ENCODE measurements around the gene TLX1. TPM values are rescaled to one million over a fixed set of nuclear protein-coding genes. Genes with fewer than 3 reads are reported as not detected.

The TLX1 gene
- total RNA-seq = not detected in 2 replicates

- intact Hi-C loops (cut with micrococcal nuclease) = loop anchor here (5.0 to 10.0 kb wide), 2 partner anchors 399 to 1596 kb away; partner anchors contain the start of gene NKX2-3
These were observed at the start of gene TLX1 for GRCh38 chr10:101130984-101131961. Gene TLX1, plus strand, starts transcription at chr10:101131300. Its CDS starts 242 bp downstream, at chr10:101131542.

GRCh38 chr10:101085846-101086245, 45.3 kb upstream of the TLX1 start:
- intact Hi-C loops (cut with micrococcal nuclease) = no loop called here

DNA sequence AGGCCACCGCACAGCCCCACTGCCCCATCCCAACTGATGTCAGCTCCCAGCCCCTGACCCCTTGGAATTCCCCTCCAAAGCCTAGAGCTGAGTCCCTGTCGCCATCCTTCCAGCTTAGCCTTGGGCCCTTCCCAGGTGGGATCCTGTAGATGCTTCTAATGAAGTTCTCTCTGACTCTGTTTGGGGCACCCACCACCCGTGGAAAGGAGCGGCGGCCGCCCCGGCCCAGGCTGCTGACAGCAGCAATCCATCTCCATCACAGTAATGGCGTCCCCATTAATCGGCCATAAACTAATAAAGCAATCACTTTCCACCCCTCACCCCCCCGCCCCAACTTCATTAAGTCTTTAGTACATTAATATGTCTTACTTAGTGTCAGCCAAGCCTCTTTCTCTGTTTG, 43.7 kb upstream of the TLX1 start:
- intact Hi-C loops (cut with micrococcal nuclease) = no loop called here

GRCh38 chr10:101087965-101088364, 43.1 kb upstream of the TLX1 start:
- intact Hi-C loops (cut with micrococcal nuclease) = no loop called here

DNA sequence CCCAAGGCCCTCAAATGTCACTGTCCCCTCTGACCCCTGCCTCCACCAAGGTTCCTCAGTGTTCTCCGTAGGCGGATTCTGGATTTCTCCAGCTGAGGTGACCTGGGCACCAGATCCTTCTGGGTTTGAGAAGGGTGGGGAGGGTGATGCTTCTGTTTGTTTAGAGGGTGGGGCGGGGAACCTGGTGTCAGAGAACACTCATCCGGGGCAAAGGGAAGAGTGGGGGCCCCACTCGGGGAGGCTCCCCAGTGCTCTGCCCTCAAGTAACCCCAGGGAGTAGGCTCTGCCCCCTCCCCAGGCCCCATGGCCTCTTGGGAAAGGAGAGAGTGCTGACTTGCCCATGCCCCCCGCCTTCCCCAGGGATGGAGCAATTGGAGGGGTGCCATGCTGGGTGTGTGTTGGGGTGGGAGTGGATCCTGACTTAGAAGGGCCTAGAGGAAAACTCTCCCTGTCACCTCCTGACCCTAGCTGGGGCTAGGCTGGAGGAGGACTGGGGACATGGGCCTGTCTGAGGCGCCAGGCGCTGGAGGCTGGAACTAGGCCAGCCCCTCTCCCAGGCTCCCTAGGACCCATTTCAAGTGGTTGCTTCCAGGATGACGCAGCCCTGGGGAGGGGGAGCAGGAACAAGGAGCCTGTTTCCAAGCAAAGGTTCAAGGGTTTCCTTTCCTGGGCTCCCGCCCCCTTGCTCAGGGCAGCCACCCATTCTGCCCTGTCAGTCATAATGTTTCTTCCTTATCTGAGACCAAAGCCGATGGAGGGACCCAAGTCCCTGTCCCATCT, 41.4 kb upstream of the TLX1 start:
- intact Hi-C loops (cut with micrococcal nuclease) = no loop called here

- intact Hi-C loops (cut with micrococcal nuclease) = no loop called here
These were observed 40.5 kb upstream of the TLX1 start for GRCh38 chr10:101090597-101090996.

GRCh38 chr10:101091546-101092290, 39.4 kb upstream of the TLX1 start:
- intact Hi-C loops (cut with micrococcal nuclease) = no loop called here

DNA sequence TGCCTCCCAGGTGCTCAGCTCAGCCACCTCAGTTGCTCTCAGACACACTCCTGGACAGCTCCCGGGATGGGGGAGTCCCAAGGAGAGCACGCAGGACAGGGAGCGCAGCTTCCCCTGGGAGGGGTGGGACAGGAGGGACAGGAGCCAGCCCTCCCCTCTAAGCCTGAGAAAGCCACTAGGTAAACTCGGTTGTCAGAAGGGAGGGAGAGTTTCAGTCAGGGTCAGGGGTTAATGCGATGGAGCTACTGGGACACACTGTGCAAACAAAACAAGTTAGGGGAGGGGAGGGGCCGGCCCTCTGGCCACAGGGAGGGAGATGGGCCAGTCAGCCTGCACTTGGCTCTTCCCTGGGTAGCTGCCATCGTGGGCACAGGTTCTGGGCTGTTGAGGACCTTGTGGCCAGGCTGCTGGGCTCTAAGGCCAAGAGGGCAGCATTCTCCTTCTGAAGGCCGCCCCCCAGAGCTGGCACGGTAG, 38.2 kb upstream of the TLX1 start:
- intact Hi-C loops (cut with micrococcal nuclease) = no loop called here

- intact Hi-C loops (cut with micrococcal nuclease) = loop anchor here (2.0 kb wide), 1 partner anchor 27 kb away; no protein-coding TSS in a partner anchor
These were observed 36.8 kb upstream of the TLX1 start for GRCh38 chr10:101094121-101094879.

- intact Hi-C loops (cut with micrococcal nuclease) = loop anchor here (1.0 to 2.0 kb wide), 2 partner anchors 26 to 47 kb away; no protein-coding TSS in a partner anchor
These were observed 36.1 kb upstream of the TLX1 start for GRCh38 chr10:101095004-101095403.

DNA sequence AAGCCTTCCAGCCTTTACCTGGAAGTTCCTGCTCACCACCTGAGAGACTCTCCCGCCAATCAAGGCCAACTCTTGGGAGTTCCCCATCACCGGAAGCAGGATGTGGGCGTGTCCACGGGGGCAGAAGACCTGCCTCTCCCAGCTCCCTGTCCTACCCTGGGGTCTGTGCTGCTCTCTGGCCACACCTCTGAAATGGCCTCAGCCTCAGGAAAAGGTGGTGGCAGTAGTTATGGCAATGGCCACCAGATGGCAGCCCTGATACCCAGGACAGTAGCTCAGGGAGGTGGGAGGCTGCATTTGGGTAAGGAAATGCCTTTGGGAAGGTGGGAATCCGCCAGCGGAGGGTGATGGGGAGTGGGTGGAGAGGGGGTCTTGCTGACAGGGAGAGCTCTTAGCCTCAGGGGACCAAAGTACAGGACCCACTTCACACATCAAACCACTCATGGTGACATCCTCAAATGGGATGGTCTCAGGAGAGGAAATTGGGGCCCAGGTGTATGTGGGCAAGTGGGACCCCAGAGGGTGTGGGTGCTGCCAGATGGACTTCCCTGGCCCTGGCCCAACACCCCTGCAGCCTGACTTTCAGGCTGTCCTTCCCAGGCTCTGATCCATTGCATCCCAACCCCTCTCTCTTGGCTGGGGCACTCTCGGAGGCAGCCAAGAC, 35.4 kb upstream of the TLX1 start:
- intact Hi-C loops (cut with micrococcal nuclease) = loop anchor here (1.0 to 2.0 kb wide), 2 partner anchors 25 to 47 kb away; no protein-coding TSS in a partner anchor

- intact Hi-C loops (cut with micrococcal nuclease) = no loop called here
These were observed 34.7 kb upstream of the TLX1 start for GRCh38 chr10:101096378-101096777.

DNA sequence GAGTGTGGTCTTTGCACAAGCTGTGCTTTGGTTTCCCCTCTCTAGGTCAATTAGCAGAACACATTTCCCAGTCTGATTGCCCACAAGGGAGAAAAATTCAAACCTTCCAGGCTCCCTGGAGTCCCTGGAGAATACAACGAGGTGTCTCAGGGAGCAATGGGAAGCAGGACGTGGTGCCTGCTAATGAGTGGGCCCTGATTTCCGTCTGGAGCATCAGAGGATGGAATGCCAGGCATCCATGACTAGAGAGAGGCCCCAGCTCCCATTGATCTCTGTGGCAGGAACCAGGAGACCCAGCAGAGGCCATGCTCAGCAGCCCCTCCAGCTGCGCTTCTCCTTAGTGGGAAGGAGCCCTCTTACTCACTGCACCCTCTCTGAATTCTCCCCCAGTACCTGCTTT, 33.2 kb upstream of the TLX1 start:
- intact Hi-C loops (cut with micrococcal nuclease) = no loop called here

DNA sequence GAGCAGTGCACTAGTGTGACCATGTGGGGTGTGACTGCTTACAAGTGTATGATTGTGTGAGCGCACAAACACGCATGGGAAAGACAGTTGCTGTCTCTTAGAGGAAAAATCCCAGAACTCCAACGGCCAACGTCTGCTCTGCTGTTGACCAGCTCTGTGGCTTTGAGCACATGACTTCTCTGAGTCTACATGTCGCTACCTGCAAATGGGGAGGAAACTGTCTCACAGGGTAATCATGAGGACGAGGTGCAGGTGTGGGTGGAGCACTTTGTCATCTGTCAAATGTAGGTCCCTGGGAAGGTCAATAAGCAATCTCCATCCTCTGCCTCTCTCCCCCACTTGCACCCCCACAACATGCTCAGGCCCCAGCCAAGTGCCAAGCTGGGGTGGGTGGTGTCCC, 31.2 kb upstream of the TLX1 start:
- intact Hi-C loops (cut with micrococcal nuclease) = no loop called here

DNA sequence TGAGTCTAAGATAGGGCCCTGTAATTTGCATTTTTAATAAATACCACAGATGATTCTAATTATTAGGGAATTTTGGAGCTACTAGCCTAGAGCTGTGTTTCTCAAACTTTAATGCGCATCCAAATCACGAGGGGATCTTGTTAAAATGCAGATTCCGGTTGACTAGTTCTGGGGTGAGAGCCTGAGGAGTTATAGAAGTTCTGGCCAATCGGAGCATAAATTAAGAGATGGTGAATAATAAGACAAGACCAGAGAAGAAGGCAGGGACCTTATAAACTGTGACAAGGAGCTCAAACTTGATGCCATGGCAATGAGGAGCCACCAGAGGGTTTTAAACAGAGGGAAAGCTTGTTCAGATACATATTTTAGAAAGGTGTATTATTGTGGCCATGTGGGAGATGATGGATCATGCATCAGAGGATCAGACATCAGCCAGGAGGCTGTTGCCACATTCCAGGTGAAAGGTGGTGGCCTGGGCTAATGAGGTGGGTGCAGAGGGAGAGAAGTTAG, 29.7 kb upstream of the TLX1 start:
- intact Hi-C loops (cut with micrococcal nuclease) = no loop called here

DNA sequence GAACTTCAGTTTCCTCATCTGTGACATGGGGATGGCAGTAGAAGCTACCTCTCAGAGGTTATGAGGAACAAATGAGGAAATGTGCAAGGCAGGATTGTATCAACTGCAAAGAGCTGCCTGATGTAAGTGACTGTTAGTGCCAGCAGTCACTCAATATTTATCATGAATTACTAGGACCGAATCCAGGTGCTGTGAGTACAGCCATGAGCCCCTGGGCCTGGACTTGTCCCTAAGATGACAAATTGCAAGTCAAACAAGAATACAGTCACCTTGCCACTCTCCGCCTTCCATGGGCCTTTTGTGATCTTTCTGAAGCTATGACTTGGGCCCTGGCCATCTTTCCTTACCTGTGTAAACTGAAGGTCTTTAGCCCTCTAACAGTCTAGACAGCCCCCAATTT, 27.7 kb upstream of the TLX1 start:
- intact Hi-C loops (cut with micrococcal nuclease) = no loop called here

DNA sequence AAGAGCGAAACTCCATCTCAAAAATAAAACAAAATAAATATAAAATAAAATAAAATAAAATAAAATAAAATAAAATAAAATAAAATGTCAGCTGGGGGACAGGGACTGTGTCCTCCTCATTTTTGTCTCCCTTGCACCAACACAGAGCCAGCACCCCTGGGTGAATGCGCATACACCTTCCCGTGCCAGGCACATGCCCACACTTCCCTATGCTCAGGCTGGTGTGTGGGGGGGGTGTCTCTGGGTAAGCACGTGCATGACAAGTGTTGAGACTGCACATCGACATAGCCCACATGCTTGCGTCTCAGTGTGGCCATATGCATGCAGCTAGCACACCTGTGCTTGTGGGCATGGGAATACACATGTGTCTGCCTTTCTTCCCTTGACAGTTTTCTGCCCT, 24.7 kb upstream of the TLX1 start:
- intact Hi-C loops (cut with micrococcal nuclease) = no loop called here

GRCh38 chr10:101107771-101108170, 23.3 kb upstream of the TLX1 start:
- intact Hi-C loops (cut with micrococcal nuclease) = no loop called here

GRCh38 chr10:101110856-101111523, 20.1 kb upstream of the TLX1 start:
- intact Hi-C loops (cut with micrococcal nuclease) = no loop called here
